KOPT-K1 (cell line): ENCODE results near the gene PLCB3.
A peak's percentile ranks its signal among the peaks of the same experiment; 100 is the strongest.

Experiments
- H3K27ac ChIP-seq: fragments of 200-600 bp; sonication (generic); 2 replicates; pipeline ENCODE4 v1.5.1; 2016; ENCODE audit warnings: antibody characterized with exemption, mild to moderate bottlenecking, low read depth, low read length; ENCODE audit not compliant: poor library complexity, severe bottlenecking
- H3K36me3 ChIP-seq: fragments of 200-600 bp; sonication (generic); 2 replicates; pipeline ENCODE4 v1.5.1; 2017; ENCODE audit warnings: antibody characterized with exemption, mild to moderate bottlenecking, low read length, moderate library complexity; ENCODE audit not compliant: insufficient read depth
- H3K9me3 ChIP-seq: fragments of 200-600 bp; sonication (generic); 2 replicates; pipeline ENCODE4 v1.5.1; 2017; ENCODE audit warnings: antibody characterized with exemption, low read length, mild to moderate bottlenecking; ENCODE audit not compliant: insufficient read depth, poor library complexity, severe bottlenecking

PLCB3 gene

GRCh38 chr11:64275031-64275800 is 23.9 kb downstream of the PLCB3 start:
- peaks cover 45% of the 10 kb centered on the region for H3K36me3 ChIP-seq
- H3K27ac ChIP-seq, result no peak overlapping the region
- no peaks in the 10 kb centered on the region for H3K9me3 ChIP-seq

GRCh38 chr11:64275841-64276240 is 24.5 kb downstream of the PLCB3 start:
- no peak overlapping the region for H3K27ac ChIP-seq
- H3K36me3 ChIP-seq, result peaks cover 45% of the 10 kb centered on the region
- no peaks in the 10 kb centered on the region for H3K9me3 ChIP-seq

- H3K27ac ChIP-seq, result no peak overlapping the region
- H3K36me3 ChIP-seq, result peaks cover 53% of the 10 kb centered on the region
- H3K9me3 ChIP-seq, result no peaks in the 10 kb centered on the region
Observed at GRCh38 chr11:64276653-64277431, 25.5 kb downstream of the PLCB3 start.

- Histone ChIP-seq H3K9me3 (no peaks in the 10 kb centered on the region), H3K36me3 (peaks cover 56% of the 10 kb centered on the region), H3K27ac (no peak overlapping the region)
Observed at GRCh38 chr11:64278576-64279190, 27.4 kb downstream of the PLCB3 start.

GRCh38 chr11:64281957-64282770 is 30.8 kb downstream of the PLCB3 start:
- no peaks in the 10 kb centered on the region for H3K9me3 ChIP-seq
- peaks cover 34% of the 10 kb centered on the region for H3K36me3 ChIP-seq
- H3K27ac ChIP-seq, result no peak overlapping the region

- H3K27ac ChIP-seq, result no peak overlapping the region
- H3K36me3 ChIP-seq, result peaks cover 25% of the 10 kb centered on the region; the same call in 1 of the 2 replicates
Observed at GRCh38 chr11:64283092-64283491, 31.8 kb downstream of the PLCB3 start.

GRCh38 chr11:64284048-64284961 is 33.0 kb downstream of the PLCB3 start, which contains the start of gene BAD:
Gene BAD, minus strand, starts transcription at chr11:64284665. Its CDS starts 297 bp downstream, at chr11:64284368.
- Histone ChIP-seq H3K9me3 (no peaks in the 10 kb centered on the region), H3K36me3 (peaks cover 15% of the 10 kb centered on the region; the same call in 1 of the 2 replicates), H3K27ac (peak within 1 kb of the TSS; percentile 90)

More at GRCh38 chr11:64283092-64283491, 31.8 kb downstream of the PLCB3 start:
- H3K9me3 ChIP-seq, result no peaks in the 10 kb centered on the region

GRCh38 chr11:64284962-64285884 is 33.9 kb downstream of the PLCB3 start, which contains the start of gene GPR137:
Gene GPR137, plus strand, starts transcription at chr11:64285848. Its CDS starts 677 bp downstream, at chr11:64286525.
- H3K36me3 ChIP-seq, result peaks cover 15% of the 10 kb centered on the region; the same call in 1 of the 2 replicates
- H3K9me3 ChIP-seq, result no peaks in the 10 kb centered on the region
- H3K27ac ChIP-seq, result peak within 1 kb of the TSS; percentile 90

- H3K36me3 ChIP-seq, result peaks cover 14% of the 10 kb centered on the region; the same call in 1 of the 2 replicates
- H3K27ac ChIP-seq, result peak overlapping the region; percentile 90
- H3K9me3 ChIP-seq, result no peaks in the 10 kb centered on the region
Observed at GRCh38 chr11:64285885-64286800, 34.8 kb downstream of the PLCB3 start.

GRCh38 chr11:64286801-64287159 is 35.5 kb downstream of the PLCB3 start:
- no peaks in the 10 kb centered on the region for H3K9me3 ChIP-seq
- peaks cover 7% of the 10 kb centered on the region; the same call in 1 of the 2 replicates for H3K36me3 ChIP-seq
- H3K27ac ChIP-seq, result no peak overlapping the region

GRCh38 chr11:64287676-64288352 is 36.5 kb downstream of the PLCB3 start:
- Histone ChIP-seq H3K27ac (no peak overlapping the region), H3K36me3 (no peaks in the 10 kb centered on the region), H3K9me3 (no peaks in the 10 kb centered on the region)
